ENCODE data around the gene TDRKH.
"Not testable (repeated sequence)": the region's sequence is repeated elsewhere in the genome, so short reads cannot be mapped to it uniquely, and the experiment has no call there.

The TDRKH gene

GRCh38 chr1:151801310-151801820, 11.1 kb upstream of the TDRKH start:
- DNase-seq: no peak

GRCh38 chr1:151800830-151801229, 10.5 kb upstream of the TDRKH start:
- DNase-seq: no peak

- no peak for DNase-seq
These were observed 9.1 kb upstream of the TDRKH start for GRCh38 chr1:151799179-151800022.

GRCh38 chr1:151798571-151798970, 8.3 kb upstream of the TDRKH start:
- DNase-seq: no peak

- DNase-seq: peak in 1 of 6 experiments; percentile 30
These were observed 796 bp upstream of the TDRKH start for GRCh38 chr1:151790940-151791651.

GRCh38 chr1:151787689-151788088, 2.6 kb downstream of the TDRKH start:
- DNase-seq: no peak

- DNase-seq: no peak
These were observed 6.5 kb downstream of the TDRKH start for GRCh38 chr1:151783796-151784195.

GRCh38 chr1:151782741-151783140, 7.6 kb downstream of the TDRKH start:
- no peak for DNase-seq

GRCh38 chr1:151782026-151782425, 8.3 kb downstream of the TDRKH start:
- not testable (repeated sequence) for DNase-seq

GRCh38 chr1:151780736-151781135, 9.6 kb downstream of the TDRKH start:
- DNase-seq: not testable (repeated sequence)

GRCh38 chr1:151779852-151780251, 10.4 kb downstream of the TDRKH start:
- no peak for DNase-seq

GRCh38 chr1:151777317-151777716, 13.0 kb downstream of the TDRKH start:
- DNase-seq: no peak

GRCh38 chr1:151776665-151777062, 13.6 kb downstream of the TDRKH start:
- DNase-seq: no peak

- no peak for DNase-seq
These were observed 14.2 kb downstream of the TDRKH start for GRCh38 chr1:151775894-151776664.

GRCh38 chr1:151774256-151774922, 15.9 kb downstream of the TDRKH start:
- no peak for DNase-seq

- no peak for DNase-seq
These were observed 16.6 kb downstream of the TDRKH start for GRCh38 chr1:151773702-151774101.

- not testable (repeated sequence) for DNase-seq
These were observed 21.0 kb downstream of the TDRKH start for GRCh38 chr1:151769270-151769669.

- DNase-seq: not testable (repeated sequence)
These were observed 21.8 kb downstream of the TDRKH start for GRCh38 chr1:151768351-151769066.

GRCh38 chr1:151763990-151764389, 26.3 kb downstream of the TDRKH start:
- no peak for DNase-seq

GRCh38 chr1:151762941-151763921, 27.1 kb downstream of the TDRKH start, which contains the start of gene MRPL9:
Gene MRPL9 (minus strand): TSS chr1:151763496. CDS start chr1:151763479, 17 bp downstream.
- peak; percentile 66 to 86 (median 74) for DNase-seq

Data from stimulated activated naive CD4-positive, alpha-beta T cell (primary cell).